HG03135 (cell line): ENCODE results near the gene DICER1.

Experiments used
- ATAC-seq: cut with Tn5 transposase; IDR thresholded peaks from one replicate; pipeline ENCODE4 v1.9.1; 2021; ENCODE audit warnings: mild to moderate bottlenecking, moderate library complexity; ENCODE audit not compliant: unreplicated experiment

The DICER1 gene

GRCh38 chr14:95043732-95044462 lies 113.4 kb downstream of the DICER1 start:
- no peak for ATAC-seq

- no peak for ATAC-seq
Observed at GRCh38 chr14:95043314-95043713, 114.0 kb downstream of the DICER1 start.

GRCh38 chr14:95041477-95042020 lies 115.8 kb downstream of the DICER1 start:
- no peak for ATAC-seq

- ATAC-seq = no peak
Observed at GRCh38 chr14:95040708-95041476, 116.4 kb downstream of the DICER1 start.

- no peak for ATAC-seq
Observed at GRCh38 chr14:95039993-95040348, 117.4 kb downstream of the DICER1 start.

GRCh38 chr14:95039259-95039992 lies 117.9 kb downstream of the DICER1 start:
- no peak for ATAC-seq

GRCh38 chr14:95038521-95039250 lies 118.6 kb downstream of the DICER1 start:
- ATAC-seq = no peak

GRCh38 chr14:95037273-95037672 lies 120.1 kb downstream of the DICER1 start:
- ATAC-seq = no peak
